CD4-positive, alpha-beta T cell treated with Interferon alpha-2 for 1 hour (primary cell): Measurements from ENCODE around the gene MDM1.

ENCODE experiments used
- DNase-seq, 2 donors: peaks; one replicate each; pipeline ENCODE4 v3.0.0-alpha.2; 2020 to 2022

The MDM1 gene, protein sequence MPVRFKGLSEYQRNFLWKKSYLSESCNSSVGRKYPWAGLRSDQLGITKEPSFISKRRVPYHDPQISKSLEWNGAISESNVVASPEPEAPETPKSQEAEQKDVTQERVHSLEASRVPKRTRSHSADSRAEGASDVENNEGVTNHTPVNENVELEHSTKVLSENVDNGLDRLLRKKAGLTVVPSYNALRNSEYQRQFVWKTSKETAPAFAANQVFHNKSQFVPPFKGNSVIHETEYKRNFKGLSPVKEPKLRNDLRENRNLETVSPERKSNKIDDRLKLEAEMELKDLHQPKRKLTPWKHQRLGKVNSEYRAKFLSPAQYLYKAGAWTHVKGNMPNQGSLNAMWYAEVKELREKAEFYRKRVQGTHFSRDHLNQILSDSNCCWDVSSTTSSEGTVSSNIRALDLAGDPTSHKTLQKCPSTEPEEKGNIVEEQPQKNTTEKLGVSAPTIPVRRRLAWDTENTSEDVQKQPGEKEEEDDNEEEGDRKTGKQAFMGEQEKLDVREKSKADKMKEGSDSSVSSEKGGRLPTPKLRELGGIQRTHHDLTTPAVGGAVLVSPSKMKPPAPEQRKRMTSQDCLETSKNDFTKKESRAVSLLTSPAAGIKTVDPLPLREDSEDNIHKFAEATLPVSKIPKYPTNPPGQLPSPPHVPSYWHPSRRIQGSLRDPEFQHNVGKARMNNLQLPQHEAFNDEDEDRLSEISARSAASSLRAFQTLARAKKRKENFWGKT

GRCh38 chr12:68331869-68332727, at the start of gene MDM1:
MDM1 (minus strand) TSS chr12:68332362; CDS start chr12:68332245, 117 bp downstream.
- DNase-seq, result peak; percentile 96 to 98

- DNase-seq, result no peak
These were observed 49.5 kb upstream of the MDM1 start for GRCh38 chr12:68381476-68382219.

DNA sequence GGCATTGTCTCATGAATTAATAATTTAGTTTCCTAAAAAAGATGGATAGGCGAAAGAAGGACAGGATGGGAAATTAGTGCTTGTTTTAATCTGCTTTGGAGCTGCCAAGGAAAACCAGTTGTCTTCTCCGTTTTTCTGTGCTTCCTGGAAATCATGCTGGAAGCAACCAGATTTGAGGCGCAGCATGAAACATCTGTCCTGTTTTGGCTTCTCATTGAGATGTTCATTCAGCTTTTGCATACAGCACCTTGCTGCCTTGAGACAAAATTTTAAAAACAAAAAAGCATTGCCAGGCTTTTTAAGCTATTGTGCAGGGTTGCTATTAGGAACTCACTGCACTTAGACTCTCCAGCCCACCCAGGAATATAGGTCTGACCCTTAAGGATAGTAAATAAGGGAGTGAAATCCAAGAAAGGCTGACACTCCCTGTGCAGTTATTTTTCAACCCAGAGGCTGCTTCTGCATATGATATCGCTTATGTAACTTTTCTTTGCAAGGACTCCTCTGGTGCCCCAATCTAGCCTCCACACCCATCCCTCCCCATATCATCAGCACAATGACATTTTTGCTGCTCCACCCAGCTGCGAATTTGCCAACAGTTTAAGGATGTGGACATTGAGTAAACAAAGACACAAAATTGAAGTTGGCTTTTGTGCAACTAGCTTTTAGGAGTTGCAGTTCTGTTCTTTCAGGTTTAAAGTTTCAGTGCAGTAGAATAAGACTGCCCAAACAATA, 46.9 kb upstream of the MDM1 start:
- DNase-seq, result peak in 1 of 2 donors; percentile 26

DNA sequence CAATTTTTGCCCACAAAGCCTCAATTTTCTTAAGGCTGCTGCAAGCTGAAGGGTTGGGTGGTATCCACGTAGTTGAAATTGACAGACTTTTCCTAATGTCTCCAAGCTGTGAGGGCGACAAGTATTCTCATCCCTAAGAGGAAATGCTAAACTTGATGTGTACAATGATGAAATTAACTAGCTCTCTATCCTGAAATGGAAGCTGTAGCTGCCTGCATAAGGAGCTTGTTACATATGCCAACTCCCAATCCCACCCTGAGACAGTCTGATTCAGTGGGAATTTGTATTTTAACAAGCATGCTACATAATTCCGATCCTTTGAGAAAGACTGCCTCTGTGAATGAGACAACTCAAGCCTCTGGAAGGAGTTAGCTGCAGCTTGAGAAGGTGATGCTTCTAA, 45.7 kb upstream of the MDM1 start:
- no peak for DNase-seq

DNA sequence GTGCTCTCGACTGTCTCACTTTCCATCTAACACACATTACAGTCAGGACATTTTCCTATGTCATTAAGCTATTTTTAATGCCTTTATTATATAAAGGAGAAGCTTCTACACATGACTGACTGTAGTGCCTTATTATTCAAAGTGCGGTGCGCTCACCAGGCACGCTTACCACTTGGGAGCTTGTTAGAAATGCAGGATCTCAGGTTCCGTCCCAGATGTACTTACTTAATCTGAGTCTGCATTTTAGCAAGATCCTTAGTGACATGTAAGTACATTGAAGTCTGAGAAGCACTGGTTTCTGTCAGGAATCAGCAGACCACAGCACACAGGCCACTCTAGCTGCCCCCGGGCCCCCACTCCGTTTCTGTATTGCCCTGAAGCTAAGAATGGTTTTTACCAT, 44.7 kb upstream of the MDM1 start:
- DNase-seq, result no peak

- no peak for DNase-seq
These were observed 43.9 kb upstream of the MDM1 start for GRCh38 chr12:68375756-68376695.

- peak; percentile 28 to 74 for DNase-seq
These were observed 42.3 kb upstream of the MDM1 start for GRCh38 chr12:68374307-68374982.

DNA sequence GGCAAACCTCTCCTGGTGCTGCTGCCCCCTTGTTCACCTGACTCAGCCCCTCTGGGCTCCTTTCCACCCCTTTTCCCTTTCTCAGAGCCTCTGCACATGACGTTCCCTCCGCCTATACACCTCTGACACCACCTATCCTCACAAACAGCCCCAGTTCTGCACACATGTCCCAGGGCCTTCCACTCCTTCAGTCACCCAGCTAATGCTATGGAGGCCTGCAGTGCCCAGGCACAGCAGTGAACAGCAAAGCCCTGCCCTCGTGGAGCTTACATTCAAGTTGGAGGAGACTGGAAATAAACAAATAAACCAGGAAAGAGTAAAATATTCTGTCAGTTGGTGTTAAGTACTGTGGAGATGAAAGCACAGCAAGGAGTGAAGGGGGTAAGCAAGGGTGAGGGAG, 38.5 kb upstream of the MDM1 start:
- DNase-seq, result no peak

GRCh38 chr12:68370006-68370590, 37.9 kb upstream of the MDM1 start:
- no peak for DNase-seq

DNA sequence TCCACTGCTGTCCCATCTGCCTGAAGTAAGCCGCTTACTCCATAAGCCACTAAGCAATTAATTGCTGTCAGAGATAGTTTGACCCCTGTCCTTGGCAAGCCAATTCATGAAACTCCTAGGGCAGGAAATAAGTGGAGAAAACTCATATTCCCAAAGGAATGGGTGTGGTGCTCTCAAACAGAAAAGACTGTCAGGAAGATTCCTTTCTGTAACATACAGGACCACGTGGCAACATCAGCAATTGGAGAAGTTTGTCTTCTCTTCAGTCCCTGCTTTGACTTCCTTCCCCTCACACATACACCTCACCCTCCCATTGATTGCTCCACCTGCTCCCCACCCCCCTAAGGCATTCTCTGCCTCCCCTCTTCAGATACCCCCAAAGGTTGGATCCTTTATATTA, 36.2 kb upstream of the MDM1 start:
- DNase-seq, result no peak

DNA sequence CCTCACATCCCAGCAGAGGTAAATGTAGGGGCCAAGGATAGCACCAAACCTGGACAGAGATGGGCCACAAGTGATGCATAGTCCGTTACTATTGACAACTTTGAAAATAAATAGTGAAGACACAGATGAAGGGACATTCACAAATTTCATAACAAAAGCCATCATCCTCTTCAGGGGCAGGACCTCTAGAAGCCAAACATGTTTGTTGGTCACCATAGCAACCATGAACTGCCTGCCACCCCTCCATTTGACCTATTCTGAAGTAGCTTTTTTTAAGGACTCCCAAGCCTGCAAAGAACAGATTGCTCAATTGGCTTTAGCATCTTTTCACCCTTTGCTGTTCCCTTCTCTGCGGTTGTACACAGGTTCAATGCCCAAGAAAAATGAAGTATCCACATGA, 35.7 kb upstream of the MDM1 start:
- peak; percentile 53 to 57 for DNase-seq

DNA sequence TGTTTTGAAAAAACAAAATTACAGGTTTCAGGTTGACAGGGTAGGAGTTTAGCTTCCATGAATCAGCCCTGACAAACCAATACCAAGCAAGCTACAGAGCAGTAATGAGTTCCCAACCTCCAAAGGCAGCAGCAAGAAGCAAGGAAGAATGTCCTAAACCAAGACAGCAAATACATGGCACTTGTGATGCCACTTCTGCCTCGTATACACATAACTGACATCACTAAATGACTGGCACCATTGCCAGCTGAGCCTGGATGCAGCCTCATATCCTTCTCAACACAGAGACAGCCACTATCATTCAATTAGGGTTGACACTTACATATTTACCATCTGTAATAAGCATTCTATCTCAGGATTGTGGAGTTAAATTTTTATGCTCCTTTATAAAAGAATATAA, 35.0 kb upstream of the MDM1 start:
- no peak for DNase-seq

- peak; percentile 89 to 90 for DNase-seq
These were observed 32.9 kb upstream of the MDM1 start for GRCh38 chr12:68364893-68365725.

DNA sequence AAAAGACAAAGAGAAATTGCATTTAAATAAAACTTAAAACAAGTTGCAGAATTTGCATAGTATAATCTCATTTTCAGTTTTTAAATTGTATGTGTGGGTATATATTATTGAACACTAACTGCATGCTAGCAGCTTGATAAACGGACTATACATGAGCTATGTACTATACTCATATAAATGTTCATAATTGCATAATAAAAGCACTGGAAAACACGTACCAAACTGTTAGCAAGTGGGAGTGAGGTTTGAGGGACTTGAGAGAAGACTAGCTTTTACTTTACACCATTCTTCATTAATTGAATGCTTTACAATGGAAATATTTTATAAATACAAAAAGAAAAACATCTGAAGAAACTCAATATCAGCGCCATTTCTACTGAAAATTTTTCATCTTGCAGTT, 32.2 kb upstream of the MDM1 start:
- no peak for DNase-seq

- DNase-seq, result no peak
These were observed 29.8 kb upstream of the MDM1 start for GRCh38 chr12:68361953-68362352.

GRCh38 chr12:68359674-68360073, 27.5 kb upstream of the MDM1 start:
- DNase-seq, result no peak

DNA sequence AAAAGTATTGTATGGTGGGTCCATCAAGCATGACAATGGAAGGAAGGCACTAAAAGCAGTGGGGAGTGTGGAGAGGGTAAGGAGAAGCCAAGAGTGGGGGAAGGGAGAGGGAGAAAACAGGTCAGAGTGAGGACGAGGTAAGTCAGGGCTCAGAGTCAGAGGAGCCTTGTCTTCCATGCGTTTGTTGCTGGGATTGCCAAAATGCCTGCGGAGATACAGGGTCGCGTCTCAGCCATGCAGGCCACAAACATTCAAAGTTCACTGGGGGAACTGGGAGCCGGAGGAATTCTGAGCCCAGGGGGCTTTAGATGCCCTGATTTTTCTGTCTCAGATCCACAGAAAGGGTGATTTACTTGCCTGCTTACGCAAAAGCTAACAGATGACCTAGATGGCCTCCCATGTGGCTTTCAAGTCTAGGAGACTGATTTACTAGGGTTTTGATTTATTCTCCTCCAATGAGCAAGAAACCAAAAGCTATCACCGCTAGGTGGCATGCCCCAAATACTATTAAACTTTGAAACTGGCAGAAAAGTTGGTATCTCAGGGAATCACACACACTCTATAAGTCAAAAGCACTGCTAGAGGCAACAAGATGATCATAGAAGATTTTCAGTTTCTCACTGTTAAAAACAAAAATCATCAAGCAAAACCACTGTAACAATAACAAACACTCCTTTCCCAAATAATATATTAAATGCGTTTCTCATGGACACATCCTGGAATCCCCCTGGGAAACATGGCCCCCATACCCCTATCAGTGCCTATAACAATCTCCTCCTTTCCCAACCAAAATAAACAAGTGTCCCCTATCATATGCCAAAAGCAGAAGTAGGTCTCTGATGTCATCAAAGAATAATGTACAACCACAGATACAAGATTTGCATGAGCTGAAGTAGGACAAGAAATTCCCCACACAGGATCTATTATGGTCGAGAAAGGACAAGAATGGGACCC, 26.6 kb upstream of the MDM1 start:
- peak; percentile 62 to 85 for DNase-seq

DNA sequence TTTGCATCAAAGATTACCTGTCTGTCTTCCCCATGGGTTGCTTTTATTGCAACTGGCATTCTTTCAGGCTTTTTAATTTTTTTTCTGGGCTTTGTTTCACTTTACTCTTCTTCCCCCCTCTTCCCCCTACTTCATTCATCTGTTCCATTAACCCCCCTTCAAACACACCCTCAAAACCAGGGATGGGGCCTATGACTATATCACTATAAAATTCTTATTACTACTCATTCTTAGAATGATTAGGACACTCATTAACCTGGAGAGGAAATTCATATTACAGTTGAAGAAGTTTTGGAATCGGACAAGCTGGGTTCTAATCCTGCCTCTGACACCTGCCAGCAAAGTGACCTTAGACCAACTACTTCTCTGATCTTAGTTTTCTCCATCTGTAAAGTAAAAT, 24.8 kb upstream of the MDM1 start:
- no peak for DNase-seq
